GM18858 (cell line): Measurements from ENCODE around the gene DPRX.
"Not testable (repeated sequence)": the region's sequence is repeated elsewhere in the genome, so short reads cannot be mapped to it uniquely, and the experiment has no call there.

Experiments
- ATAC-seq: cut with Tn5 transposase; IDR thresholded peaks from one replicate; pipeline ENCODE4 v1.9.1; 2021; ENCODE audit not compliant: unreplicated experiment

Gene DPRX

DNA sequence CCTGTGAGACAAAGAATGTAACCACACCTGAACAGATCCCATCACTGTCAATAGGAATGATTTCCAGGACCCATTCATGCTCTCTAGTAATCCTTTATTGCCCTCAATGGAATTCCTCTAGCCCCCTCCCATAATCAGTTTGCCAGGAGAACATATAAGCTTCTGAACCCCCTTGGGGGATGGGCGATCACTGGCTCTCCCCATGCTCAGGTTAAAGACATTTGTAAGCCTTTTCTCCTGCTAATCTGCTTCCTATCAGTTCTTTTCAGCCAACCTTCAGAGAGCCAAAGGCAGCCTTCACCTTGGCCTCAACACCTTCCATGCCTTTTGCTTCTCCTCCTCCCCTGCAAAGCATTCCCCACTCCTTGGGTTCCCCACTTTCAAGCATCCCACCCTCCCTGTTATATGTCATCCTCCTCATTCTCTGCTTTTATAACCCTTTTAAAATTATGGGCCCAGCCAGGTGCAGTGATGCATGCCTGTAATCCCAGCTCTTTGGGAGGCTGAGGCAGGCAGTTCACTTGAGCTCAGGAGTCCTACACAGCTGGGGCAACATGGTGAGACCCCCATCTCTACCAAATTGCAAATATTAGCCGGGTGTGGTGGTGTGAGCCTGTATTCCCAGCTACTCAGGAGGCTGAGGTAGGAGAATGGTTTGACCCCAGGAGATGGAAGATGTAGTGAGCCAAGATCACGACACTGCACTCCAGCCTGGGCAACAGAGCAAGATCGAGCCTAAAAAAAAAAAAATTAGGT, 12.4 kb downstream of the DPRX start:
- ATAC-seq: no peak

GRCh38 chr19:53646144-53646543, 14.3 kb downstream of the DPRX start:
- no peak for ATAC-seq

DNA sequence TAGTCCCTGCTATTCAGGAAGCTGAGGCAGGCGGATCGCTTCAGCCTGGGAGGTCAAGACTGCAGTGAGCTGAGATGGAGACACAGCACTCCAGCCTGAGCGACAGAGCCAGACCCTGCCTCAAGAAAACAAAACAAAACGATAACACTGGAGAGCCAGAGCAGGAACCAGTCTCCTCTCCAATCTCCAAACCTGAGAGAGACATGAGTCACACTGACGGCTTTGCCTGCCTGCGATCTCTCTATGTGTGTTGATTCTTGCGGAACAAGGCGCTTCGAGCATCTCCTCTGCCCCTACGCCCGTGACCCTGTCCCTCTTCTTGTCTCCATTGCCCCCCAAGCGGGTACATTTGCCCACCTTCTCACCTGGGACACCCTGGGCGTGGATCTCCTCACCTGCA, 15.6 kb downstream of the DPRX start:
- no peak for ATAC-seq

GRCh38 chr19:53647792-53648191, 16.0 kb downstream of the DPRX start:
- ATAC-seq: no peak

DNA sequence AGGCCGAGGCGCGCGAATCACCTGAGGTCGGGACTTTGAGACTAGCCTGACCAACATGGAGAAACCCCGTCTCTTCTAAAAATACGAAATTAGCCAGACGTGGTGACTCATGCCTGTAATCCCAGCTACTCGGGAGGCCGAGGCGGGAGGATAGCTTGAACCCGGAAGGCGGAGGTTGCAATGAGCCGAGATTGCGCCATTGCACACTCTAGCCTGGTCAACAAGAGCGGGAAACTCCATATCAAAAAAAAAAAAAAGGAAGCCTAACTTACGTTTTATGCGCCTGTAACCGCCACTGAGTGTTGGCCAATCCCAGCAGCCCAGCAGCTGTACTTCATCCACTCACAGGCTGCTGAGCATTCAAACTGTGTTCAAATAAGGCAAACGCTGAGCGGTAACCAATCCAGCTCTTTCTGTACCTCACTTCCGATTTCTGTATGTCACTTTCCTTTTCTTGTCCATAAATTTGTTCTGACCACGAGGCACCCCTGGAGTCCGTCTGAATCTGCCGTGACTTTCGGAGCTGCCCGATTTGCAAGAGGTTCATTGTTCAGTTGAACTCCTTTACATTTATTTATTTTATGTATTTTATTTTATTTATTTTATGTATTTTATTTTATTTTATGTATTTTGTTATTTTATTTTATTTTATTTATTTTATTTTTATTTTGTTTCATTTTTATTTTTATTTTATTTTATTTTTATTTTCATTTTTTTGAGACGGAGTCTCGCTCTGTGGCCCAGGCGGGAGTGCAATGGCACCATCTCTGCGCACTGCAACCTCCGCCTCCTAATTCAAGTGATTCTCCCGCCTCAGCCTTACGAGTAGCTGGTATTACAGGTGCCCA, 18.2 kb downstream of the DPRX start:
- no peak for ATAC-seq

DNA sequence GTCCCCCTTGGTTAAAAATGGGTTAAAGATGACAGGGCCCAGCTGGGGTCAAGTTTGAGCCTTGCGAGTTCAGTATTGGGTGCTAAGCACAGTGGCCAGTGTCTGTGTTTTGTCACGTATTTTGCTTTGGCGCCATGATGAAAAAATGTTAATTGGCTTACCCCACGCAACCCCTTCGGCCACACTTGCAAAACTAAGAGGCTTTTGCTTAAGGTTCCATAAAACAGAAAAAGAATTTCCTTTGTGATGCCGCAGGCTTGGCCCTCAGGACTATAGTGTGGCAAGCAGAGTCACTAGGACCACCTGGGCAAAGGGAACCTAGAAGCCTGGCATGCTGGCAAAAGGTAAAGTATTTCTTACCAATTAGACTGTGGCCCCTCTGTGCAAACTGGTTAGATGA, 20.7 kb downstream of the DPRX start:
- ATAC-seq: no peak

DNA sequence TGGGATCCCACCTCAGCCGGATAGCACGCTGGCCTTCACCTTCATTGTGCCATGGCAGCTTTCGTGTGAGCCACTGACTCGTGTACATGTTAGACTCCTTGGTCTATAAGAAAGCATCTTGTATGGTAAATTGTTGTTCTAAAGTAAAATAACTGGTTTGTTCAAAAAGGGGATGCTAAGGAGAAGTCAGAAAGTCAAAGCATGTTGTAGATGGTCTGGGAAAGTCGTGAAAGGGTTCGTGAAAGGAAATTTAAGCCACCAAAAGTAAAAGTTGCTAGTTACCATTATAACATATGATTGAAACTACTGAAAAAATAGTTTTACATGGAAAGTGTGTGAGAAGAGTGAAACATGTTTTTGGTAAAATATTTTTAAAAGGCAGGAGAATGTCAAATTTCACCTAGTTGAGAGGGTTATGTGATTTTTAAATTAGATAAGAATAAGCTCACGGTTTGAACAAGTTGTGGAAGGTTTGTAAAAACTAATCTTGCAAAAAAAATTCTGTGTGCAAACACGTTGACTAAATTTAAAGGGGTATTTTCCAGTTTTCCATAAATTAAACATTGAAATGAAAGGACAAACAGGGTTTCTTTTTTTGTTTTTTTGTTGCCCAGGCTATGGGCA, 23.4 kb downstream of the DPRX start:
- no peak for ATAC-seq

GRCh38 chr19:53657330-53657729, 25.5 kb downstream of the DPRX start:
- ATAC-seq: no peak

- no peak for ATAC-seq
Observed at GRCh38 chr19:53657778-53658177, 26.0 kb downstream of the DPRX start.

- no peak for ATAC-seq
Observed at GRCh38 chr19:53659292-53659691, 27.5 kb downstream of the DPRX start.

DNA sequence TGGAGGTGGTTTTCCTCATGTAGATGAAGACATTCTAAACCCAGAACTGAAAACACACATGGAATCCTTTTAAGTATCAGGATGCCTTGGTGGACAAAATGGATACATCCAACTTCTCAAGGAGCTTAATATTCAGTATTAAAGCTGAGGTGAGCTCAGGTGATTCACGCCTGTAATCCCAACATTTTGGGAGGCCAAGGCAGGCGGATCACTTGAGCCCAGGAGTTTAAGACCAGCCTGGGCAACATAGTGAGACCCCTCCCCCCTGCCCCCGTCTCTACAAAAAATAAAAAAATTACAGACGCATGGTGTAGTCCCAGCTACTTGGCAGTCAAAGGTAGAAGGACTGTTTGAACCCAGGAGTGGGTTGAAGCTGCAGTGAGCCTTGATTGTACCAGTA, 28.8 kb downstream of the DPRX start:
- no peak for ATAC-seq

DNA sequence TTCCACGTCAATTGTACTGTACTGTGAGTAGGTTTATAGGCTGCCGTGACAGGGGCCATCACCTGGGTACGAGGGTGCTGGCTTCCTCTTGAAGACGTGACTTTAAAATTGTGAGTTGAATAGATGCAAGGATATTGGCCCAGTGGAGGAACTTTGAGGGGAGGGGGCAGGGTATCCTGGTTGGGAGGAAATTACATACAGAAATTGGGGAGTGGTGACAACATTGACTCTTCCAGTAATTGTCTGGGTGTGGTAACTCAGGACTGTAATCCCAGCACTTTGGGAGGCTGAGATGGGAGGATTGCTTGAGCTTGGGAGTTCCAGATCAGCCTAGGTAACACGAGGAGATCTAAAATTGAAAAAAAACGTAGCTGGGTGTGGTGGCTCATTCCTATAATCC, 30.4 kb downstream of the DPRX start:
- no peak for ATAC-seq

DNA sequence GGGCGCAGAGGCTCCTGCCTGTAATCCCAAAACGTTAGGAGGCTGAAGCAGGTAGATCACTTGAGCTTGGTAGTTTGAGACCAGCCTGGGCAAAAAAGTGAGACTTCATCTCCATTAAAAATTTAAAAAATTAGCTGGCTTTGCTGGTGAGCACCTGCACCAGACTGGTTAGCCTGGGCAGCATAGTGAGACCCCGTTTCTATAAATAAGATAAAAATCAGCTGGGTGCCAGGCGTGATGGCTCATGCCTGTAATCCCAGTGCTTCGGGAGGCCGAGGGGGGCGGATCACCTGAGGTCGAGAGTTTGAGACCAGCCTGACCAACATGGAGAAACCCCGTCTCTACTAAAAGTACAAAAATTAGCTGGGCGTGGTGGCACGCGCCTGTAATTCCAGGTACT, 32.4 kb downstream of the DPRX start:
- ATAC-seq: no peak

- no peak for ATAC-seq
Observed at GRCh38 chr19:53664760-53665159, 33.0 kb downstream of the DPRX start.

DNA sequence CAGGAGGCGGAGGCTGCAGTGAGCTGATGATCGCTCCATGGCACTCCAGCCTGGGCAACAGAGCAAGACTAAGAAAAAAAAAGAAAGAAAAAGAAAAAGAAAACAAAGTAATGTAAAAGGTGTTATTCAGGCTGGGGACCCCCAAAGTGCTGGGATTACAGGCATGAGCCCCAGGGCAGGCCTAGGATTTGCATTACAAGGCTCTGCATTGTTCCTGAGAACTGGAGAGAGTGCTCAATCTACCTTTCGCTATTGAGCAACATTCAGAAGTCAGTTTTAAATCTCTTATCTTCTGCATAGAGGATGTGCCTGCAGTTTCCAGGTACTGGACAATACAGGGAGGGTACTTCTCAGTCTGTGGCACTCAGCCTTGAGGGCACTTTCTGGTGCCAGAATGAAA, 34.5 kb downstream of the DPRX start:
- ATAC-seq: not testable (repeated sequence)

- ATAC-seq: not testable (repeated sequence)
Observed at GRCh38 chr19:53668804-53669203, 37.0 kb downstream of the DPRX start.

- no peak for ATAC-seq
Observed at GRCh38 chr19:53670345-53670744, 38.5 kb downstream of the DPRX start.

DNA sequence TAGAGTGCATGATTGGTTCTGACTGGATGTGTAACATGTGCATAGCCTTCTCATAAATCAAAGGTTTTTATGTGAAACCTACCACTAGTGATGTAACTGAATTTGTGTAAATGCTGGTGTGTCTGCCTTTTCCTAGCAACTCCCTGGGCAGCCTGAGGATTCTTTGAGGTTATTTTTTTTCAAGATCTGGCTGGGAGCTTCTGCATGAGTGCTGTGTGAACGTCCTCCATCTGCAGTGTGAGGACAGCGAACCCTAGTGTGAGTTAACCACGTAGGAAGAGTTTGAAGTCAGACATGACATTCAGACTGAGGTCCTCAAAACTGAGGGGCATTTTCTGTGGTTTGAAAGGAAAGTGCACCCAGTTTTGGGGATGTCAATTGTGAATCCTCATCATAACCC, 39.9 kb downstream of the DPRX start:
- ATAC-seq: no peak
